Occipital lobe (tissue), 2 donors: ENCODE results near the gene IFFO2. TPM values are rescaled to one million over a fixed set of nuclear protein-coding genes. Genes with fewer than 3 reads are reported as not detected.
"Not testable (repeated sequence)": the region's sequence is repeated elsewhere in the genome, so short reads cannot be mapped to it uniquely, and the experiment has no call there.

Experiments used
- DNase-seq: peaks from one replicate; lab custom pipeline; 2025; lab: John Stamatoyannopoulos, UW
- total RNA-seq: library from RNA; depleted of rRNA; stranded (reverse); fragments of >200 nt; gene quantifications from one replicate; pipeline ENCODE4 v1.2.3, GENCODE V29; 2014

IFFO2 gene
- total RNA-seq, 1 donor from 2014 or later = 5.8 TPM

DNA sequence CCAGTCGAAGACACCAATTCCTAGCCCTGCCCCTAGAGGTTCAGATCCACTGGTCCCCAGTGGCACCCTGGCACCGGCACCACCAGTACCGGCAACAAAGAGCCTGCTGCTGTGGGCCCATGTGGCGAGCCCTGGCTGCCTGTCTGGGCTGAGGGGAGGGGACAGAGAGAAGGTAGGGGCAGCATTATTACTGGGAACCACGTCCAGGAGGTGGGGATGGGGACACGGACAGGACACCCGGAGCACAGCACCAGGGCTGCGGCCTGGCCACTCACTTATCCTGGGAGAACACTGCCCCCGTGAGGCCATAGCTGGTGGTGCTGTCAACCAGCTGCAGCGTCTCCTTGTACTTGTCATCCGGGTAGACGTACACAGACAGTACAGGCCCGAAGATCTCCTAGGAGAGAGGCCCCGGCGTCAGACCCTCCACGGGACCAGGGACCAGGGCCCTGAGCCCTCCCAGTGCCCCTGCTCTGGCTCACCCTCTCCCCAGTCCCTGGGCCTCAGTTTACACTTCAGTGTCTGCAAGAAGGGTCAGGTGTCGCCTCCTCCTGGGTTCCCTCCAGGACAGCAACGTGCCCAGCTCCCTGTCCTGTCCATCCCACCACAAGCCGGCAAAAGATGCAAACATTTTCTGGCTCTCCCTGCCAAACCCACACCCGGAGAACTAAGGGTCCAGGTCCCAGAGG, 81.2 kb downstream of the IFFO2 start:
- peak; percentile 46 for DNase-seq

DNA sequence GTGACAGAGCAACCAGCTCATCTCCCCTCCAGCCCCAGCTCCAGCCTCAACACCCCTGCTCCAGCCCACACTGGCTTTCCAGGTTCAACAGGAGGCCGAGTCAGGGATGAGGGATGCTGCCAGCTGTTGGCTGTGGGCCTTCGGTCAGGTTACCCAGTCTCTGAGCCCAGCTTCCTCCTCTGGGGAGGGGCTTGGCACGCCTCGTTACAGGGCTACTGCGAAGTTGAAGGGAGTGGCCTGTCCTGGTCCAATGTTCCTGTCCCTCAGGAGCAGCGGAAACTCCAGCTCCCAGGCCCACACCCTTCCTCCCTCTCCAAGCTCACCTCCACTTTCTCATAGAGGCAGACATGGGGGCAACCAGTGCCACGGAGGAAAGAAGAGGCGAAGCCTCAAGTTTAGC, 81.9 kb downstream of the IFFO2 start:
- no peak for DNase-seq

GRCh38 chr1:18874036-18874435, 82.4 kb downstream of the IFFO2 start:
- DNase-seq = no peak

DNA sequence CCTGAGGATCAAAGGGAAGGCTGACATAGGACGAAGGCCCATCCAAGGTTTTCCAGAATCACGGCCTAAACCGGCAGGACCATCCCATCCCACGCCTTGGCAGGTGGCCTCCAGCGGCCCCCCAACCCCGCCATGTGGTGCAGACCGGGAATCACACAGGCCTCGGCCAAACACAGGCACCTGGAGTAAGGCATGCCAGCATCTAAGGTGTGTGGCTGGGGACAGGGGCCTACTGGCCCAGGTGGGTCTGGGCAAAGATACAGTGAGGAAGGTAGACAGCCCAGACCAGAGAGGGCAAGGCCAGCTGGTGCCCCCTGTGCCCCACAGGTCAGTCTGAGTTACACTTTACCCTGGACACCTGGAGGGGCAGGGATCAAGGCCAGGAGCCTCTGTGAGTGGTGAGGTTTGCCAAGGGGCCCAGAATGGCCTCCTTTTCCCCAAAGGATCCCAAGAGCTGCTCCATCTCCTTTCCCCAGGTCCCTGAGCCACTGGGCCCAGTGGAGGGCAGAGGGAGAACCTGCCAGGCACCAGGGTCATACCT, 84.3 kb downstream of the IFFO2 start:
- no peak for DNase-seq

DNA sequence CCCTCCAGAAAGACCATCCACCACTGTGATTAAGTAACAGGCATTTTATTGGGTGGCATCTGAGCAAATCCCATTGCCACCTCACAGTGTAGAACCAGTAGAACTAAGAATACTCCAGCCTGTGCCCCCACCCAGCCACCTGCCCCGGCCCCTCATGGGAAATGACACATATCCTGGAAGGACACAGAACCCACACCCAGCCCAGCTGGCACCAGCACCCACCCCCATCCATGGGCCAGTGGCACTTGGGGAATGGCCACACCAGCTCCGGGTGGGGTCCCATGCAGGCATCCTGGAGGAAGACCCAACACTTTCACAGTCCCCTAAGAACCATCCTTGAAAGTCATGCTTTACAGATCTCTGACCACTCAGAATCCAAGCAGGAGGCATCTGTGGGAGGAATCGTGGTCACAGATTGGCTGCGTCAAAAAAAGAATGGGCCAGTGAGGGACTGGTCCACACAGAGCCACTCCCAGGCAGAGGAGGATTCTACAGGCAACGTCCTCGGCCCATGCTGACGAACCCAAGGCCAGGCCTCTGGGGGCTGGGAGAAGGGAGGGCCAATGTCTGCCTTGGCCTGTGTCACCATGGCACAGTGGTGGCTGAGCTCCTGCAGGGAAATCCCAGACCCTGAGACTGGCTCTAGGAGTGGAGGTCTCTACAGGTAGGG, 84.9 kb downstream of the IFFO2 start:
- DNase-seq = no peak

- no peak for DNase-seq
Observed at GRCh38 chr1:18870957-18871356, 85.5 kb downstream of the IFFO2 start.

DNA sequence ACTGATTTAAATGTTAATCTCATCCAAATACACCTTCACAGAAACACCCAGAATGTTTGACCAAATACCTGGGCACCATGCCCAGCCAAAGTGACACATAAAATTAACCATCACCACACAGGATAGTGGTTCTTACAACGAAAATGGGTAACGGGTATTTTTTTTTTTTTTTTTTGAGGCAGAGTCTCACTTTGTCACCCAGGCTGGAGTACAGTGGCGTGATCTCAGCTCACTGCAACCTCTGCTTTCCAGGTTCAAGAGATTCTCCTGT, 85.9 kb downstream of the IFFO2 start:
- not testable (repeated sequence) for DNase-seq

GRCh38 chr1:18869847-18870594, 86.5 kb downstream of the IFFO2 start:
- DNase-seq = no peak

DNA sequence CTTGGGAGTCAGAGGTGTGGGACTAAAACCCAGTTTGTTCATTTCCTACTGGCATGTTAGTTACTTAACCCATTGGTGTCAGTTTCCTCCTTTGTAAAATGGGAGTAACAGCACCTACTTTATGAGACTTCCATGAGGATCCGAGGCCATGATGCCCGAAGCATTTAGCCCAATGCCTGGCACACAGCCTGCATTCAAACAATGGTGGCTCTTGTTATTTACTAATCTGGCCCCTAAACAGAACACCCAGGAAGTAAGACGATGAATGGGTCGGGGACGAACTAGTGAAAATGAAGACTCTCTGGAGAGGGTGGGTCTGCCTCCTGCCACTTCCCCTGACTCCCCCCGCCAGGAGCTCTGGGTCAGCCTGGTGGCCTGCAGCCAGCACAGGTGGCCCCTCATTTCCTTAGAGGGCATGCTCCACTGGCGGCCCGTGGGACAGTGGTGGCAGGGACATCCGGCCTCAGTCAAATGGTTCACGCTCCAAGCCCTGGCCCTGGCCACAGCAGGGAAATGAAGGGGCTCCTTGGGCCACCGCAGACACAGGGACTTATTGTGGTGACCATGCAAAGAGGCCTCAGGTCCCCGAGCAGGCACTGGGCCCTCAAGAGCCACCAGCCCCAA, 87.6 kb downstream of the IFFO2 start:
- DNase-seq = no peak

- no peak for DNase-seq
Observed at GRCh38 chr1:18868354-18868753, 88.1 kb downstream of the IFFO2 start.

GRCh38 chr1:18866846-18867245, 89.6 kb downstream of the IFFO2 start:
- no peak for DNase-seq

- no peak for DNase-seq
Observed at GRCh38 chr1:18866314-18866713, 90.2 kb downstream of the IFFO2 start.

DNA sequence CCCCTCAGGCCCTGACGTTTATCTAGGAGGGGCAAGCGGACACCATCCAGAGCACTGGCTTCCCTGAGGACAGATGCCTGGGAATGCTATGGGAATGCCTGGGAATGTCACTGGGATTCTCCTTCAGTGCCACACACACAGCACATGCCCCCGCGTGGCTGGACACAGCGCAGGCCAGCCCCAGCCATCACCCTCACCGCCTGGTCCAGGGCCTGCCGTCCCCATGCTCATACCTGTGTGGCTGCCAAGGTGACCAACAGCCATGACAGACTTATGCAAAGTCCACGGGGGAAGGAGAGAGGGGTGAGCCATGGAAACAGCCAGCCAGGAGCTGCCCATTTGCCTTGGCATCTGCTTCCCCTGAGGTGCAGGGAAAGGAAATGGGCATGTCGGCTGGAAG, 91.3 kb downstream of the IFFO2 start:
- no peak for DNase-seq

DNA sequence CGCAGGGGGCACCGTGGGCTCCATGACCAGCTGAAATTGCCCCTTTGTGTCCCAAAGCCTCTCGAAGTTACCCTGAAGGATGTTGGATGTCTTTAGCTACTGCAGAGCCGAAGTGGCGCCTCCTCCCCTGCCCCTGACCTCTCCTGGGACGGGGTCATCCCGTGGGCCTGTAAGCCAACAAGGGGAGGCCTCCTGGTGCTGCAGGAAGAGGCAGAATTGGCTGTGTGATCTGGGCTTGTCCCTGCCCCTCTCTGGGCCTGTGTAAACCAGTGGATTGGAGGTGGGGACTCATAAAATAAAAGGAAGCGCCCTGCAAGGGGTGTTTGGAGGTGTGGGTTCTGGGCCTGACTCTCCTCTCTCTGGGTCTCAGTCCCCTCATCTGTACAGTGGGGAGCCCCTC, 94.9 kb downstream of the IFFO2 start:
- no peak for DNase-seq

DNA sequence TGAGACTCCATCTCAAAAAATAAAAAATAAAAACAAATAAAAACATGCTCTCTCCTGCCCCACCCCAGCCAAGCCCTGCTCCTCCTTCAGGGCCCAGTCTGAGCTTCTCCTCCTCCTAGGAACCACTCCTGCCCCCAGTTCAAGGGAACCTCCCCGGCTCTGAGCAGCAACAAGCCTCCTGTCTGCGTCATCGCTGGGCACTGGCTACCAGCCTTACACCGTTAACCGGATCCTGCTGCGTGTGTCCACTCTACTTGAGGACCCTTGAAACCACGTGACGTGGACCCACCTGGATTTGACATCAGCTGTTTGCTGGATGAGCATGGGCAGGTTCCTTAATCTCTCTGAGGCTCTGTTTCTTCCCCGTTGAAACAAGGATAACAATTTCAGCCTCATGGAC, 95.4 kb downstream of the IFFO2 start:
- DNase-seq = no peak

DNA sequence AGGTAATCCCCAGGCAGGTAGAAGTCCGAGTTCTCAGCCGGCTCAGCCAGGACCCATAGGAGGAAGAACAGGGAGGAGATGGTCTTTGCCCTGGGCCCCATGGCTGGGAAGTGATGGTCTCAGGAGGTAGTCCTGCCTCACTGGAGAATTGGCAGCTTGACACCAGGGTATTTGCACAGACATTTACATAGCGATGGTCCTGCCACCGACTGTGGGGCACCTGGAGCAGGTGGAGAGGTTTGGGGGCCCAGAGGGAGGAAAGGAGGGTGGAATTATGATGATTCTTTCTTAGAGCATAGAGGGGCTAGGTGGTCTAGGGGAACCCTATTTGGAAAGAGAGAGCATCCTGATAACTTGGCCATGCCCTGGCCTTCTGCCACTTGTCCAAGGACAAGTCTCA, 96.9 kb downstream of the IFFO2 start, which contains the start of gene TAS1R2:
TSS of gene TAS1R2 (minus strand) at position 101 of the 400 bp plus-strand sequence. CDS start at position 101, 0 bp downstream.
- DNase-seq = no peak

- DNase-seq = no peak
Observed at GRCh38 chr1:18858070-18858688, 98.3 kb downstream of the IFFO2 start.

DNA sequence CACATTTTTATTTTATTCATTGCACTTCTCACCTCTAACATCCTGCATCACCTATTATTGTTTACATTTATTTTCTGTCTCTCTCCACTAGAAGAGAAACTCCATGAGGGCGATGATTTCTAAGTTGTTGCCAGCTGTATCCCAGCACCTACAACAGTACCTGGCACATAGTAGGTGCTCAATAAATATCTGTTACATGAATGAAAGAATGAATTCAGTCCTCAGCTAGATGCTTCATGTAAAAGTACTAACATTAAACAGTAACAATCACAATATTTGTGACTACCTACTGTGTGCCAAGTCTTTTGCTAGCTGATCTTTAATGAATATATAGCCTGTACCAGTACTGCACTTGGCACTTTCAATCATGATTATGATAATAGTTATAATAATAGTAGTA, 100.0 kb downstream of the IFFO2 start:
- DNase-seq = no peak

GRCh38 chr1:18855573-18855972, 100.9 kb downstream of the IFFO2 start:
- DNase-seq = no peak

GRCh38 chr1:18854331-18855025, 102.0 kb downstream of the IFFO2 start:
- no peak for DNase-seq
